ENCODE results near the gene WWC2.

WWC2 gene

DNA sequence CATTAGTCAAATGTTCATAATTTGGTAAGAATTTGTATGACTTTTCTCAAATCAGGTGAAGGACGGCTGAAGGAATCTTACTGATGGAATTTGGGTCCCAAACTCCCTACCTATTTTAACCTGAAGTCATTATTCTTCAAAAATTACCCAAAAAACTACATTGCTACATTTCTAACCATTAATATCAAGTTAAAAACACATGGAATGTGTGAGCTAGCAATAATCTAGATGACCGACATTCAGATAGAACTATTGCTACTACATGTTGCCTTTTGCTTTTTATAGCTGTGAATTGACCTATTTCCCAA, 25.3 kb upstream of the WWC2 start:
- DNase-seq (ENCODE audit: low read depth), result no peak
- no peak overlapping the region for H3K4me3 ChIP-seq (replicated peaks; ENCODE audit: low read depth, low read length)
- TF ChIP-seq, protein P1, sequence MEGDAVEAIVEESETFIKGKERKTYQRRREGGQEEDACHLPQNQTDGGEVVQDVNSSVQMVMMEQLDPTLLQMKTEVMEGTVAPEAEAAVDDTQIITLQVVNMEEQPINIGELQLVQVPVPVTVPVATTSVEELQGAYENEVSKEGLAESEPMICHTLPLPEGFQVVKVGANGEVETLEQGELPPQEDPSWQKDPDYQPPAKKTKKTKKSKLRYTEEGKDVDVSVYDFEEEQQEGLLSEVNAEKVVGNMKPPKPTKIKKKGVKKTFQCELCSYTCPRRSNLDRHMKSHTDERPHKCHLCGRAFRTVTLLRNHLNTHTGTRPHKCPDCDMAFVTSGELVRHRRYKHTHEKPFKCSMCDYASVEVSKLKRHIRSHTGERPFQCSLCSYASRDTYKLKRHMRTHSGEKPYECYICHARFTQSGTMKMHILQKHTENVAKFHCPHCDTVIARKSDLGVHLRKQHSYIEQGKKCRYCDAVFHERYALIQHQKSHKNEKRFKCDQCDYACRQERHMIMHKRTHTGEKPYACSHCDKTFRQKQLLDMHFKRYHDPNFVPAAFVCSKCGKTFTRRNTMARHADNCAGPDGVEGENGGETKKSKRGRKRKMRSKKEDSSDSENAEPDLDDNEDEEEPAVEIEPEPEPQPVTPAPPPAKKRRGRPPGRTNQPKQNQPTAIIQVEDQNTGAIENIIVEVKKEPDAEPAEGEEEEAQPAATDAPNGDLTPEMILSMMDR (IDR thresholded peaks at IDR 0.05; ENCODE audit: low read length, missing control alignments), result no peak

DNA sequence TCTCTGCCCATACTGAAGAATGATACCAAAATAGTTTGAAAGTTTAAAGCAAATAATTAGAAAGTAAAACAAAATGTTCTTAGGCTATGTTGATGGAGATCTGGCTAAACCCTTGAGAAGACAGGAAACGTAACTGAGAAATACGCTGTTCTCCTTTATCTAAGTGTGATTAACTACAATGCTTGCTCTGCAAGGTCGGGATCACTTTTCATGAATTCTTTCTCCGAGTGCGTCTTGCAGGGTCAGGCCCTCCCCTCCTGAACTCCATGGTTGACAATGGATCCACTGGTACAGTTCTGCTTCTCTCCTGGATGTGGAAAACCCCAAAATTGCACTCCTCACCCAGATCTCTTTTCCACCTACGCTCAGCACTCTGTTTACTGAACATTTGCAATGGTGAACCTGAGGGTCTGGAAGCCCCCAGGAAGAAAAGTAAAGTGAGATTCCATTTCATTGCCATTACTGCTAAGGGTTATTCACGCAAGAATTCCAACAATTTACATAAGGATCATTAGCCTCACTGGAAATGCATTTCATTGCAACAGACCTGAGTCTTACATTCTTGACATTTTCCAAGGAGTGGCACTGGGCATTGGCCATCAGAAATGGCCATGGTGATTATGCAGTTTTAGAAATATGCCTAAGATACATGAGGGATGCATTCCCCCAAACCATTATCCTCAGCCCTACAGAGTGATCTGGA, 24.6 kb upstream of the WWC2 start:
- no peak overlapping the region for H3K4me3 ChIP-seq (replicated peaks; ENCODE audit: low read depth, low read length)
- peak; percentile 51 for DNase-seq (ENCODE audit: low read depth)
- TF ChIP-seq, protein P1 (IDR thresholded peaks at IDR 0.05; ENCODE audit: low read length, missing control alignments), result no peak

DNA sequence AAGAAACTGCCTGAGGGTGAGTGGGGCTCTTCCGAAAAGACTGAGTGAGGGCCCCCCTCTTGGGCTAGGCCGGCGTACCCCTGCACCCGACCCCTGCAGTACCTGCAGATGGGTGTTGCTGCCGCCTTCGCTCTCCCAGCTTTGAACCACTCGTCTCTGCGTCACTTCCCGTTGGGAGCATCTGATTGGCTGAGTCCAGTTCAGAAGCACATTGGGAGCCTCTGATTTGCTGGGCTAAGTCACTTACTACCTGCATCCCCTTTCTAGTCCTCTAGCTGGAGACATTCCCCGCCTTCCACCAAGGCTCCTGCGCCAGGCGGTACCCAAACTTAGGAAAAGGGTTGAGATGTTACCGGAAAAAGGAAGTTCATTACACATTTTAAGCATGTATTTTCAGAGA, 20.4 kb upstream of the WWC2 start:
- H3K4me3 ChIP-seq (replicated peaks; ENCODE audit: low read depth, low read length), result no peak overlapping the region
- TF ChIP-seq, protein P1 (IDR thresholded peaks at IDR 0.05; ENCODE audit: low read length, missing control alignments), result no peak
- no peak for DNase-seq (ENCODE audit: low read depth)

DNA sequence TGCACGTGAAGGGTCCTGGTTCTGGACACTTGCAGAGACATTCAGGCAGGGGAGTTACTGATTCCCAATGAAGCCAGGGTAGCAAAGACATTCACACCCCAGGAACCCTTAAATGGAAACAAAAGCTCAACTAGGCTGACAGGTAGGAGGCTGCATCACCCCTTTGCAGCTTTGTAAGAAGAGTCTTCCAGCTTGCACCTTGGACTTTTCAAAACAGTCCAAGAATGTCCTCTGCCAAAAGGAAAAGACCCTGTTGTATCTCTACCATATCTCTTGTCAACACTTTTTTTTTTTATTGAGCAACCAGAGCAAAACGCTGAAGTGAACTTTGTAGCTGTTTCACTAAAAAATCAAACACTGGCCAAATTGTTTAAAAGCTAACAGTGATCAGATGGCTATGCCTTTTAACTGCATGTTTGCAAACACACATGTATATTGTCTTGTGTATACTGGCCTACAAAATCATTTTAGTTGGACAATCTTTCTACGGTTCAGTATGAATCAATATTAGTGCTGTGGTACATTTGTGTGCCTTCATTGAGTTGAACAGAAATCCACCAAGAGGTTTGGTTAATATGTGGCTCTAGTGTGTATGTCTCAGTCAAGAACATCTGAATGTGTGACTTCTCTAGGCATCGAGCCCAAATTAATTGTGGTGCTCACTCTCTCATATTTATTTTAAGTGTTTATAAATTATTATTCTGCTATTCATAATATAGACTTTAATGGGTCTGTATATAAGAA, 18.5 kb upstream of the WWC2 start:
- H3K4me3 ChIP-seq (replicated peaks; ENCODE audit: low read depth, low read length), result no peak overlapping the region
- TF ChIP-seq, protein P1 (IDR thresholded peaks at IDR 0.05; ENCODE audit: low read length, missing control alignments), result no peak
- DNase-seq (ENCODE audit: low read depth), result no peak

DNA sequence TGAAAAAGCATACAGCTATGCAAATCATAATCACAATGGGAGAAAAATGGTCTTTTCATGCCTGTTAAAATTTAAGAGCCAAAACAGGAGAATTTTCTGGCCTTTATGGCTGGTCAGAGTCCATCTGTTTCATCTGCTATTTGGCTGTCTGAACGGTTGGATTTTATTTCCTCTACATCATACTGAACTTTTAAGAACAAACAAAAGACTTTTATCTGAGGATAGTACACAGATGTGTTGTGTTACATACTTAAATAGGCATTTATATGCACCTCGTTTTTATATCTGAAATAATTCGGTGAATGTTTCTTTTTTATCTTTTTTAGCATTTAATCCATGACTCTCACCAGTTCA, 18.0 kb upstream of the WWC2 start:
- TF ChIP-seq, protein P1 (IDR thresholded peaks at IDR 0.05; ENCODE audit: low read length, missing control alignments), result no peak
- no peak overlapping the region for H3K4me3 ChIP-seq (replicated peaks; ENCODE audit: low read depth, low read length)
- no peak for DNase-seq (ENCODE audit: low read depth)

DNA sequence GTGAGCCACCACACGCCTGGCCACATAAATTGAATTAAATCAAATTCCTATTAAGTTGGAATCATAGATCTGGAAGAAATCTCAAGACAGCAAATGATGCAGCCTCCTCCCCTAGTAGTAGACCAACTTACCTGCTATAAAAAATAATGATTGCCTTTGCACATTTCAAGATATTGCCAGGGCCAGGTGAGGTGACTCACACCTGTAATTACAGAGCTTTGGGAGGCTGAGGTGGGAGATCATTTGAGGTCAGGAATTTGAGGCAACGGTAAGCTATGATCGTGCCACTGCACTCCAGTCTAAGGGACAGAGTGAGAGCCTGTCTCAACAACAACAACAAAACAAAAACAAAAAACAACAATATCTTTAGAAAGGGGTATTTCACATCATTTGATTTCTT, 17.0 kb upstream of the WWC2 start:
- DNase-seq (ENCODE audit: low read depth), result no peak
- TF ChIP-seq, protein P1 (IDR thresholded peaks at IDR 0.05; ENCODE audit: low read length, missing control alignments), result no peak
- no peak overlapping the region for H3K4me3 ChIP-seq (replicated peaks; ENCODE audit: low read depth, low read length)
